ENCODE measurements around the gene THAP7.

GRCh38 chr22:21051145-21051830 lies 49.4 kb upstream of the THAP7 start:
- TF ChIP-seq CTCF (IDR thresholded peaks at IDR 0.05), result no peak
- no peak for TF ChIP-seq POLR2AphosphoS5 (IDR thresholded peaks at IDR 0.05; ENCODE audit: insufficient read depth in 1 of 2, low read depth in 1 of 2)
